A549 (cell line): ENCODE measurements around the gene PGBD4. TPM values are rescaled to one million over a fixed set of nuclear protein-coding genes. Genes with fewer than 3 reads are reported as not detected.

Experiments
- ATAC-seq, 2 experiments: fragments of 200-7000 bp in 1 of 2; fragments of >200 bp in 1 of 2; cut with Nextera tagmentation in 1 of 2; cut with Tn5 transposase in 1 of 2; 3 replicates each; pipeline versions ENCODE4 v1.8.0 to v1.9.1; 2018 to 2020; ENCODE audit warnings: mild to moderate bottlenecking in 1 of 2, moderate library complexity in 1 of 2
- CTCF ChIA-PET: fragments of 300-600 bp; sonication (Branson Sonifier 250); formaldehyde crosslinking; extraction: SDS; loops from one replicate; lab custom pipeline; 2021; ENCODE audit warnings: antibody characterized with exemption, inconsistent platforms; lab: Yijun Ruan, JAX
- POLR2A ChIA-PET: fragments of 350-600 bp; formaldehyde crosslinking; extraction: SDS; loops from one replicate; lab custom pipeline; 2021; ENCODE audit warnings: antibody characterized with exemption, inconsistent platforms; lab: Yijun Ruan, JAX
- DNase-seq, 2 experiments: peaks; one replicate each; pipeline versions ENCODE4 v3.0.0 to v3.0.0-alpha.2; 2011 to 2016; ENCODE audit warnings: low read depth in 1 of 2, low spot score in 1 of 2
- FAIRE-seq: peaks from 2 replicates; lab custom pipeline; 2011; peaks lifted over from hg19 to GRCh38; lab: Jason Lieb, UNC
- H3K27ac ChIP-seq, 2 experiments: fragments of >200 bp; sonication (Bioruptor Twin); formaldehyde crosslinking; 3 replicates each; pipeline ENCODE4 v1.5.1; 2016 to 2017
- H3K4me1 ChIP-seq: fragments of >200 bp; sonication (Bioruptor Twin); formaldehyde crosslinking; 3 replicates; pipeline ENCODE4 v1.6.1; 2016
- H3K4me2 ChIP-seq: fragments of >200 bp; sonication (Bioruptor Twin); formaldehyde crosslinking; 3 replicates; pipeline ENCODE4 v1.6.1; 2016
- H3K4me3 ChIP-seq: fragments of >200 bp; sonication (Bioruptor Twin); formaldehyde crosslinking; 3 replicates; pipeline ENCODE4 v1.5.1; 2016
- H3K9me3 ChIP-seq: fragments of >200 bp; sonication (Bioruptor Twin); formaldehyde crosslinking; 3 replicates; pipeline ENCODE4 v1.6.1; 2016
- BCL3 ChIP-seq: fragments of >200 bp; sonication (Bioruptor Twin); formaldehyde crosslinking; IDR thresholded peaks from 3 replicates; pipeline ENCODE4 v1.6.1; 2016
- EHMT2 ChIP-seq: fragments of 200-600 bp; sonication (generic); IDR thresholded peaks from 2 replicates; pipeline ENCODE4 v1.6.1; 2016; ENCODE audit warnings: antibody characterized with exemption, low read depth, mild to moderate bottlenecking, moderate library complexity
- ELK1 ChIP-seq: fragments of 150-350 bp; IDR thresholded peaks from 2 replicates; pipeline ENCODE4 v1.6.1; 2014; ENCODE audit warnings: low read depth, mild to moderate bottlenecking, low read length
- FOSB ChIP-seq: fragments of 250-450 bp; sonication (Bioruptor Pico); IDR thresholded peaks from 2 replicates; pipeline ENCODE4 v1.5.0; 2020; ENCODE audit warnings: mild to moderate bottlenecking, moderate library complexity
- HEYL ChIP-seq: fragments of 250-450 bp; sonication (Bioruptor Pico); IDR thresholded peaks from 2 replicates; pipeline ENCODE4 v1.8.0; 2021; ENCODE audit warnings: mild to moderate bottlenecking, moderate library complexity
- HOXA7 ChIP-seq: fragments of 250-450 bp; sonication (Bioruptor Pico); IDR thresholded peaks from 2 replicates; pipeline ENCODE4 v1.5.0; 2020; ENCODE audit warnings: mild to moderate bottlenecking, moderate library complexity
- HOXB13 ChIP-seq: fragments of 250-450 bp; sonication (Bioruptor Pico); IDR thresholded peaks from 2 replicates; pipeline ENCODE4 v1.5.0; 2020; ENCODE audit warnings: low read depth, mild to moderate bottlenecking, moderate library complexity
- JUNB ChIP-seq: fragments of >200 bp; sonication (Bioruptor Twin); formaldehyde crosslinking; IDR thresholded peaks from 2 replicates; pipeline ENCODE4 v1.6.1; 2016
- MYC ChIP-seq: IDR thresholded peaks from 2 replicates; pipeline ENCODE4 v1.6.1; 2012; ENCODE audit warnings: mild to moderate bottlenecking, inconsistent platforms, low read length, improper control_type of control experiment, borderline replicate concordance
- NFE2L2 ChIP-seq: fragments of 150-350 bp; conservative IDR thresholded peaks from 2 replicates; pipeline ENCODE4 v1.6.1; 2014; ENCODE audit warnings: low read length
- PBX3 ChIP-seq: IDR thresholded peaks from 2 replicates; pipeline ENCODE4 v1.6.1; 2012
- RAD21 ChIP-seq, 2 experiments: fragments of >200 bp in 1 of 2; sonication (Bioruptor Twin) in 1 of 2; formaldehyde crosslinking in 1 of 2; IDR thresholded peaks in 1 of 2; conservative IDR thresholded peaks in 1 of 2; 2 replicates in 1 of 2; 3 replicates in 1 of 2; pipeline ENCODE4 v1.6.1; 2012 to 2018; ENCODE audit warnings: inconsistent platforms in 1 of 2
- ZFP36 ChIP-seq: fragments of 450-650 bp; IDR thresholded peaks from 2 replicates; pipeline ENCODE4 v1.6.1; 2014; ENCODE audit warnings: borderline replicate concordance; ENCODE audit not compliant: partially characterized antibody
- ZNF302 ChIP-seq: fragments of 250-450 bp; sonication (Bioruptor Pico); IDR thresholded peaks from 2 replicates; pipeline ENCODE4 v1.9.0; 2021; ENCODE audit warnings: inconsistent platforms, mild to moderate bottlenecking, moderate library complexity
- ZSCAN20 ChIP-seq: fragments of 250-450 bp; sonication (Bioruptor Pico); IDR thresholded peaks from 2 replicates; pipeline ENCODE4 v1.8.0; 2022; ENCODE audit warnings: mild to moderate bottlenecking, moderate library complexity
- WGBS: methylation state at CpG from one replicate; pipeline ENCODE4 v1.1.6; 2017; ENCODE audit errors: missing lambda C conversion rate; 5-methylcytosine and 5-hydroxymethylcytosine counted together
- polyA plus RNA-seq, 4 experiments: library from polyadenylated mRNA; depleted of rRNA in 3 of 4; stranded (reverse); fragments of >200 nt; fragmentation: RNase III in 1 of 4; extraction: RNeasy Plus Mini Kit Qiagen cat#74134 plus additional on column Dnase treatment in 1 of 4; gene quantifications; 2 replicates in 3 of 4; 3 replicates in 1 of 4; pipeline ENCODE4 v1.2.3, GENCODE V29; 2011 to 2017
- TF ChIP-seq, protein P1 (sequence below): fragments of >200 bp; sonication (Bioruptor Twin); formaldehyde crosslinking; IDR thresholded peaks from 3 replicates; pipeline ENCODE4 v1.5.1; 2016
- TF ChIP-seq, protein P2 (sequence below): IDR thresholded peaks from 2 replicates; pipeline ENCODE4 v1.6.1; 2012; ENCODE audit warnings: low read depth, borderline replicate concordance
- TF ChIP-seq, protein P3 (sequence below): fragments of 450-650 bp; IDR thresholded peaks from 2 replicates; pipeline ENCODE4 v1.6.1; 2014; ENCODE audit warnings: antibody characterized with exemption

PGBD4 gene
- polyA plus RNA-seq, 2 of the 4 experiments (the other 2 are of a cell fraction): 4.0 to 4.7 TPM

DNA sequence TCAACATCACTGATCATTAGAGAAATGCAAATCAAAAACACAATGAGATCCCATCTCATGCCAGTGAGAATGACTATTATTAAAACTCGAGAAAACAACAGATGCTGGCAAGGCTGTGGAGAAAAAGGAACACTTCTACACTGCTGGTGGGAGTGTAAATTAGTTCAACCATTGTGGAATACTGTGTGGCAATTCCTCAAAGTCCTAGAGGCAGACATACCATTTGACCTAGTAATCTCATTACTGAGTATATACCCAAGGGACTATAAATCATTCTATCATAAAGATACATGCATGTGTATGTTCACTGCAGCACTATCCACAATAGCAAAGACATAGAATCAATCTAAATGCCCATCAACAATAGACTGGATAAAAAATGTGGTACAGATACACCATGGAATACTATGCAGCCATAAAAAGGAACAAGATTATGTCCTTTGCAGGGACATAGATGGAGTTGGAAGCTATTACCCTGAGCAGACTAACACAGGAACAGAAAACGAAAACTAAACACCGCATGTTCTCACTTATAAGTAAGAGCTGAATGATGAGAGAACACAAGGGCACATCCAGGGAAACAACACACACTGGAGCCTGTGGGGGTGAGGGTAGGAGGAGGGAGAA, 47.7 kb upstream of the PGBD4 start:
- POLR2A ChIA-PET: no interaction called here
- Histone ChIP-seq H3K4me1 (0 out of 3 replicates have a peak, but pooled peaks cover 4% of the 10 kb centered on the region), H3K27ac (no peak overlapping the region), H3K9me3 (peaks cover 28% of the 10 kb centered on the region), H3K4me2 (no peak overlapping the region), H3K4me3 (no peak overlapping the region)
- ATAC-seq (no peak), DNase-seq (no peak), FAIRE-seq (no peak)
- 64% methylated on average over 3 of the region's 3 CpGs for WGBS
- TF ChIP-seq PBX3: no peak
- no peak for TF ChIP-seq ZSCAN20 (CRISPR knock-in tag)
- no peak for TF ChIP-seq MYC
- TF ChIP-seq NFE2L2: no peak
- no peak for TF ChIP-seq HOXA7
- no peak for TF ChIP-seq EHMT2
- TF ChIP-seq HEYL: no peak
- TF ChIP-seq, protein P1, sequence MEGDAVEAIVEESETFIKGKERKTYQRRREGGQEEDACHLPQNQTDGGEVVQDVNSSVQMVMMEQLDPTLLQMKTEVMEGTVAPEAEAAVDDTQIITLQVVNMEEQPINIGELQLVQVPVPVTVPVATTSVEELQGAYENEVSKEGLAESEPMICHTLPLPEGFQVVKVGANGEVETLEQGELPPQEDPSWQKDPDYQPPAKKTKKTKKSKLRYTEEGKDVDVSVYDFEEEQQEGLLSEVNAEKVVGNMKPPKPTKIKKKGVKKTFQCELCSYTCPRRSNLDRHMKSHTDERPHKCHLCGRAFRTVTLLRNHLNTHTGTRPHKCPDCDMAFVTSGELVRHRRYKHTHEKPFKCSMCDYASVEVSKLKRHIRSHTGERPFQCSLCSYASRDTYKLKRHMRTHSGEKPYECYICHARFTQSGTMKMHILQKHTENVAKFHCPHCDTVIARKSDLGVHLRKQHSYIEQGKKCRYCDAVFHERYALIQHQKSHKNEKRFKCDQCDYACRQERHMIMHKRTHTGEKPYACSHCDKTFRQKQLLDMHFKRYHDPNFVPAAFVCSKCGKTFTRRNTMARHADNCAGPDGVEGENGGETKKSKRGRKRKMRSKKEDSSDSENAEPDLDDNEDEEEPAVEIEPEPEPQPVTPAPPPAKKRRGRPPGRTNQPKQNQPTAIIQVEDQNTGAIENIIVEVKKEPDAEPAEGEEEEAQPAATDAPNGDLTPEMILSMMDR: no peak
- TF ChIP-seq ELK1: no peak
- TF ChIP-seq JUNB: no peak
- no peak for TF ChIP-seq ZFP36
- TF ChIP-seq, protein P2, sequence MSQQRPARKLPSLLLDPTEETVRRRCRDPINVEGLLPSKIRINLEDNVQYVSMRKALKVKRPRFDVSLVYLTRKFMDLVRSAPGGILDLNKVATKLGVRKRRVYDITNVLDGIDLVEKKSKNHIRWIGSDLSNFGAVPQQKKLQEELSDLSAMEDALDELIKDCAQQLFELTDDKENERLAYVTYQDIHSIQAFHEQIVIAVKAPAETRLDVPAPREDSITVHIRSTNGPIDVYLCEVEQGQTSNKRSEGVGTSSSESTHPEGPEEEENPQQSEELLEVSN: no peak
- CTCF ChIA-PET: interaction anchor here (5.8 kb wide), 1 partner anchor 9 kb away, joined by 28 read pairs; no protein-coding TSS in a partner anchor

DNA sequence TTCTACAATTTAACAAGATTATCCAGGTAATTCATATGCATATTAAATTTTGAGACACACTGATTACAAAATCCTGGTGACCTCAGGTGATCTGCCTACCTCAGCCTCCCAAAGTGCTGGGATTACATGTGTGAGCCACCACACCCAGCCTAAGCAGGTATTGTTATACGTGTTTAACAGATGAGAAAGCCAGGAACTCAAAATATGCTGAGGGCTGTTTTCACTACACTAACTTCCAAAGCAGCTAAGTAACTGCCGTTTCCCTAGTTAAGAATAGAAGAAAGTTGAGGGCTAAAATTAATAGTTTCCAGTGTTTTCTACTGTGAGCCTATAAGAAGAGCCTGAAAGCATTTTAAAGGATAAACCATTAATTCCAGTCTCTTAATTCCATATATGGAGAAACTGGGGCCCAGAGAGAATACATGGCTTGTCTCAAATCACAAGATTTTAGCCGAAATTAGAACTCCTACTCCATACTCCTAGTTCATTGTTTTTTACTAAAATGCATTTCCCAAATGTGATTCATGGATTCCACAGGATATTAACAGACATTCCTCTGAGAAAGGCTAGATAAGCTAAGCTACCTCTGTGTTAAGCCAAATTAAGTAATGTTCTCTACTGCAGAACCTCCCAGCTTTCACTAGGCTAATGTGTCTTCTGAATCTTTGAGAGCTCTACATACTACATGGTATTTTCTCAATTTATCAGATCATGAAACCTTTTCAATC, 45.9 kb upstream of the PGBD4 start:
- Histone ChIP-seq H3K4me1 (0 out of 3 replicates have a peak, but pooled peaks cover 4% of the 10 kb centered on the region), H3K4me2 (no peak overlapping the region)
- ATAC-seq: peak; percentile 60 to 76; a peak in 5 of 6 replicates
- peak; percentile 56 for FAIRE-seq
- CTCF ChIA-PET: interaction anchor here (1.5 to 11.1 kb wide), 4 partner anchors 8 to 154 kb away, joined by 4 to 112 read pairs (median 5); partner anchors contain the start of gene KATNBL1
- DNase-seq: no peak
- TF ChIP-seq ZNF302 (CRISPR knock-in tag): no peak
- TF ChIP-seq, all 56 proteins: peak for 0
- POLR2A ChIA-PET: no interaction called here
- Histone ChIP-seq H3K9me3 (peaks cover 12% of the 10 kb centered on the region), H3K27ac (no peak overlapping the region), H3K4me3 (no peak overlapping the region)
- WGBS: 64% methylated on average over 3 of the region's 3 CpGs

- WGBS: 67% methylated on average over 5 of the region's 5 CpGs
- no peak for DNase-seq
These were observed 45.0 kb upstream of the PGBD4 start for GRCh38 chr15:34056911-34057310.

More at GRCh38 chr15:34056911-34057310, 45.0 kb upstream of the PGBD4 start:
- CTCF ChIA-PET: interaction anchor here (0.9 to 11.1 kb wide), 4 partner anchors 9 to 153 kb away, joined by 3 to 112 read pairs (median 4); partner anchors contain the start of gene KATNBL1
- Histone ChIP-seq H3K4me3 (no peak overlapping the region), H3K9me3 (peaks cover 4% of the 10 kb centered on the region; the same call in 2 of the 3 replicates), H3K27ac (no peak overlapping the region), H3K4me1 (0 out of 3 replicates have a peak, but pooled peaks cover 4% of the 10 kb centered on the region), H3K4me2 (no peak overlapping the region)
- FAIRE-seq: no peak
- TF ChIP-seq RAD21 (conservative IDR thresholded peaks at IDR 0.05 in 1 of 2, IDR thresholded peaks at IDR 0.05 in 1 of 2) (no peak), JUNB (no peak), BCL3 (no peak), FOSB (CRISPR knock-in tag) (no peak), HOXB13 (no peak), ZNF302 (CRISPR knock-in tag) (no peak)
- TF ChIP-seq, protein P3, sequence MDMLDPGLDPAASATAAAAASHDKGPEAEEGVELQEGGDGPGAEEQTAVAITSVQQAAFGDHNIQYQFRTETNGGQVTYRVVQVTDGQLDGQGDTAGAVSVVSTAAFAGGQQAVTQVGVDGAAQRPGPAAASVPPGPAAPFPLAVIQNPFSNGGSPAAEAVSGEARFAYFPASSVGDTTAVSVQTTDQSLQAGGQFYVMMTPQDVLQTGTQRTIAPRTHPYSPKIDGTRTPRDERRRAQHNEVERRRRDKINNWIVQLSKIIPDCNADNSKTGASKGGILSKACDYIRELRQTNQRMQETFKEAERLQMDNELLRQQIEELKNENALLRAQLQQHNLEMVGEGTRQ: no peak
- TF ChIP-seq, protein P1: no peak
- POLR2A ChIA-PET: no interaction called here
- no peak; a peak in 1 of 6 replicates for ATAC-seq
